ENCODE measurements around the gene CCL20.

CCL20 gene

GRCh38 chr2:227853204-227853629 is 39.6 kb downstream of the CCL20 start:
- no peaks in the 10 kb centered on the region for H3K36me3 ChIP-seq (ENCODE audit: control insufficient read depth, insufficient read depth, low read length)
- H3K27me3 ChIP-seq (ENCODE audit: control insufficient read depth, insufficient read depth, low read length), result no peaks in the 10 kb centered on the region
- no peak overlapping the region for H3K27ac ChIP-seq (ENCODE audit: low read depth, low read length)
- no peak overlapping the region for H3K9ac ChIP-seq (ENCODE audit: low read length)
- no peaks in the 10 kb centered on the region for H3K4me1 ChIP-seq (ENCODE audit: control insufficient read depth, insufficient read depth, low read length)
- H3K4me3 ChIP-seq (ENCODE audit: low read length), result no peak overlapping the region

GRCh38 chr2:227853765-227854271 is 40.2 kb downstream of the CCL20 start:
- no peak overlapping the region for H3K9ac ChIP-seq (ENCODE audit: low read length)
- H3K27me3 ChIP-seq (ENCODE audit: control insufficient read depth, insufficient read depth, low read length), result no peaks in the 10 kb centered on the region
- no peak overlapping the region for H3K27ac ChIP-seq (ENCODE audit: low read depth, low read length)
- no peaks in the 10 kb centered on the region for H3K36me3 ChIP-seq (ENCODE audit: control insufficient read depth, insufficient read depth, low read length)
- H3K4me1 ChIP-seq (ENCODE audit: control insufficient read depth, insufficient read depth, low read length), result no peaks in the 10 kb centered on the region
- H3K4me3 ChIP-seq (ENCODE audit: low read length), result no peak overlapping the region

GRCh38 chr2:227855440-227855839 is 41.8 kb downstream of the CCL20 start:
- no peaks in the 10 kb centered on the region for H3K27me3 ChIP-seq (ENCODE audit: control insufficient read depth, insufficient read depth, low read length)

GRCh38 chr2:227856697-227857096 is 43.1 kb downstream of the CCL20 start:
- Histone ChIP-seq H3K9ac (ENCODE audit: low read length) (no peak overlapping the region), H3K27me3 (ENCODE audit: control insufficient read depth, insufficient read depth, low read length) (no peaks in the 10 kb centered on the region), H3K4me3 (ENCODE audit: low read length) (no peak overlapping the region)

More at GRCh38 chr2:227855440-227855839, 41.8 kb downstream of the CCL20 start:
- Histone ChIP-seq H3K36me3 (ENCODE audit: control insufficient read depth, insufficient read depth, low read length) (no peaks in the 10 kb centered on the region), H3K4me1 (ENCODE audit: control insufficient read depth, insufficient read depth, low read length) (no peaks in the 10 kb centered on the region), H3K27ac (ENCODE audit: low read depth, low read length) (no peak overlapping the region), H3K4me3 (ENCODE audit: low read length) (no peak overlapping the region), H3K9ac (ENCODE audit: low read length) (no peak overlapping the region)

GRCh38 chr2:227860221-227860641 is 46.6 kb downstream of the CCL20 start:
- Histone ChIP-seq H3K4me3 (ENCODE audit: low read length) (no peak overlapping the region), H3K27ac (ENCODE audit: low read depth, low read length) (no peak overlapping the region), H3K36me3 (ENCODE audit: control insufficient read depth, insufficient read depth, low read length) (no peaks in the 10 kb centered on the region), H3K9ac (ENCODE audit: low read length) (no peak overlapping the region), H3K4me1 (ENCODE audit: control insufficient read depth, insufficient read depth, low read length) (no peaks in the 10 kb centered on the region), H3K27me3 (ENCODE audit: control insufficient read depth, insufficient read depth, low read length) (no peaks in the 10 kb centered on the region)

More at GRCh38 chr2:227856697-227857096, 43.1 kb downstream of the CCL20 start:
- Histone ChIP-seq H3K36me3 (ENCODE audit: control insufficient read depth, insufficient read depth, low read length) (no peaks in the 10 kb centered on the region), H3K27ac (ENCODE audit: low read depth, low read length) (no peak overlapping the region), H3K4me1 (ENCODE audit: control insufficient read depth, insufficient read depth, low read length) (no peaks in the 10 kb centered on the region)

- no peak overlapping the region for H3K27ac ChIP-seq (ENCODE audit: low read depth, low read length)
- no peaks in the 10 kb centered on the region for H3K36me3 ChIP-seq (ENCODE audit: control insufficient read depth, insufficient read depth, low read length)
- H3K9ac ChIP-seq (ENCODE audit: low read length), result no peak overlapping the region
- H3K4me3 ChIP-seq (ENCODE audit: low read length), result no peak overlapping the region
- no peaks in the 10 kb centered on the region for H3K27me3 ChIP-seq (ENCODE audit: control insufficient read depth, insufficient read depth, low read length)
- H3K4me1 ChIP-seq (ENCODE audit: control insufficient read depth, insufficient read depth, low read length), result no peaks in the 10 kb centered on the region
These were observed 47.4 kb downstream of the CCL20 start for GRCh38 chr2:227861011-227861410.

GRCh38 chr2:227862227-227862740 is 48.6 kb downstream of the CCL20 start:
- H3K4me1 ChIP-seq (ENCODE audit: control insufficient read depth, insufficient read depth, low read length), result no peaks in the 10 kb centered on the region
- no peaks in the 10 kb centered on the region for H3K27me3 ChIP-seq (ENCODE audit: control insufficient read depth, insufficient read depth, low read length)
- no peak overlapping the region for H3K9ac ChIP-seq (ENCODE audit: low read length)

GRCh38 chr2:227862741-227863588 is 49.3 kb downstream of the CCL20 start:
- no peak overlapping the region for H3K9ac ChIP-seq (ENCODE audit: low read length)
- no peaks in the 10 kb centered on the region for H3K36me3 ChIP-seq (ENCODE audit: control insufficient read depth, insufficient read depth, low read length)
- H3K4me3 ChIP-seq (ENCODE audit: low read length), result no peak overlapping the region
- H3K4me1 ChIP-seq (ENCODE audit: control insufficient read depth, insufficient read depth, low read length), result no peaks in the 10 kb centered on the region
- no peak overlapping the region for H3K27ac ChIP-seq (ENCODE audit: low read depth, low read length)
- no peaks in the 10 kb centered on the region for H3K27me3 ChIP-seq (ENCODE audit: control insufficient read depth, insufficient read depth, low read length)

More at GRCh38 chr2:227862227-227862740, 48.6 kb downstream of the CCL20 start:
- no peak overlapping the region for H3K27ac ChIP-seq (ENCODE audit: low read depth, low read length)
- no peak overlapping the region for H3K4me3 ChIP-seq (ENCODE audit: low read length)
- H3K36me3 ChIP-seq (ENCODE audit: control insufficient read depth, insufficient read depth, low read length), result no peaks in the 10 kb centered on the region

- Histone ChIP-seq H3K4me3 (ENCODE audit: low read length) (no peak overlapping the region), H3K27me3 (ENCODE audit: control insufficient read depth, insufficient read depth, low read length) (no peaks in the 10 kb centered on the region), H3K4me1 (ENCODE audit: control insufficient read depth, insufficient read depth, low read length) (no peaks in the 10 kb centered on the region), H3K36me3 (ENCODE audit: control insufficient read depth, insufficient read depth, low read length) (no peaks in the 10 kb centered on the region), H3K27ac (ENCODE audit: low read depth, low read length) (no peak overlapping the region), H3K9ac (ENCODE audit: low read length) (no peak overlapping the region)
These were observed 50.6 kb downstream of the CCL20 start for GRCh38 chr2:227864161-227864756.

GRCh38 chr2:227865291-227865690 is 51.6 kb downstream of the CCL20 start:
- Histone ChIP-seq H3K27me3 (ENCODE audit: control insufficient read depth, insufficient read depth, low read length) (no peaks in the 10 kb centered on the region), H3K4me3 (ENCODE audit: low read length) (no peak overlapping the region), H3K27ac (ENCODE audit: low read depth, low read length) (no peak overlapping the region), H3K36me3 (ENCODE audit: control insufficient read depth, insufficient read depth, low read length) (no peaks in the 10 kb centered on the region), H3K9ac (ENCODE audit: low read length) (no peak overlapping the region), H3K4me1 (ENCODE audit: control insufficient read depth, insufficient read depth, low read length) (no peaks in the 10 kb centered on the region)
